Ovary (tissue), 3 donors: ENCODE measurements around the gene FAF2.

Experiments
- POLR2A ChIP-seq: fragments of 450-650 bp; IDR thresholded peaks from one replicate; pipeline ENCODE4 v1.6.1; 2017; ENCODE audit warnings: antibody characterized with exemption, mild to moderate bottlenecking, moderate library complexity
- TF ChIP-seq, protein P1 (sequence below), 3 donors: fragments of 450-650 bp in 2 of 3; fragments of 200-600 bp in 1 of 3; IDR thresholded peaks; one replicate each; pipeline versions ENCODE4 v1.5.1 to v1.8.0; 2016 to 2022; ENCODE audit warnings: antibody characterized with exemption in 3 of 3, mild to moderate bottlenecking in 1 of 3
- donor health status: DM: no; HTN: no; CAD: no.

DNA sequence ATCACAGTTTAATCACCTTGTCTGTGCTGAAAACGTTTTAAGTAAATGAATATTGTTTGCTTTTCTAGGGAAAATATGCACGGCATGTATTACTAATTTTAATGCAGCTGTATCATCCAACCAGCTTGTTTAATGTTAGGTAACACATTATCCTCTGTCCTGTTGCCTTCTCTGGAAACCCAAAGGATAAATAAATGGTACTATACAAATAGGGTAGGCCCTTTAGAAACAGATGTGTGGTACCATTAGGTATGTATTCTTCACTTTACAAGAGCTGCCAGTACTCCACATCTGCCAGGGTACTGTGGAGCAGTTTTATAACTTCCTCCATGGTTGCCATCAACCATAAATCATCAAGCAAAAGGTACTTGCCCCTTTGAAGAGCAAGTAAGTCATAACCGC lies 42.9 kb downstream of the FAF2 start:
- TF ChIP-seq POLR2A, result no peak
- TF ChIP-seq, protein P1, sequence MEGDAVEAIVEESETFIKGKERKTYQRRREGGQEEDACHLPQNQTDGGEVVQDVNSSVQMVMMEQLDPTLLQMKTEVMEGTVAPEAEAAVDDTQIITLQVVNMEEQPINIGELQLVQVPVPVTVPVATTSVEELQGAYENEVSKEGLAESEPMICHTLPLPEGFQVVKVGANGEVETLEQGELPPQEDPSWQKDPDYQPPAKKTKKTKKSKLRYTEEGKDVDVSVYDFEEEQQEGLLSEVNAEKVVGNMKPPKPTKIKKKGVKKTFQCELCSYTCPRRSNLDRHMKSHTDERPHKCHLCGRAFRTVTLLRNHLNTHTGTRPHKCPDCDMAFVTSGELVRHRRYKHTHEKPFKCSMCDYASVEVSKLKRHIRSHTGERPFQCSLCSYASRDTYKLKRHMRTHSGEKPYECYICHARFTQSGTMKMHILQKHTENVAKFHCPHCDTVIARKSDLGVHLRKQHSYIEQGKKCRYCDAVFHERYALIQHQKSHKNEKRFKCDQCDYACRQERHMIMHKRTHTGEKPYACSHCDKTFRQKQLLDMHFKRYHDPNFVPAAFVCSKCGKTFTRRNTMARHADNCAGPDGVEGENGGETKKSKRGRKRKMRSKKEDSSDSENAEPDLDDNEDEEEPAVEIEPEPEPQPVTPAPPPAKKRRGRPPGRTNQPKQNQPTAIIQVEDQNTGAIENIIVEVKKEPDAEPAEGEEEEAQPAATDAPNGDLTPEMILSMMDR (IDR thresholded peaks at IDR 0.05), result no peak
